CD4-positive, alpha-beta T cell (primary cell): ENCODE measurements around the gene KCNK1. TPM values are rescaled to one million over a fixed set of nuclear protein-coding genes. Genes with fewer than 3 reads are reported as not detected.

Experiments used
- ATAC-seq: fragments of 200-7000 bp; cut with Tn5 transposase; one replicate; pipeline ENCODE4 v1.10.0; 2022; ENCODE audit warnings: mild to moderate bottlenecking; ENCODE audit not compliant: poor library complexity
- CTCF ChIA-PET: fragments of 350-600 bp; sonication (Branson Sonifier 250); formaldehyde crosslinking; loops from one replicate; lab custom pipeline; 2021; ENCODE audit warnings: antibody characterized with exemption, inconsistent platforms; lab: Charles Lee
- POLR2A ChIA-PET: fragments of 350-600 bp; sonication (Branson Sonifier 250); formaldehyde crosslinking; loops from one replicate; lab custom pipeline; 2021; ENCODE audit warnings: antibody characterized with exemption, inconsistent platforms; lab: Charles Lee
- DNase-seq, 14 experiments: peaks; one replicate each; pipeline ENCODE4 v3.0.0-alpha.2; 2013 to 2020; ENCODE audit warnings: mixed read lengths in 2 of 14
- H3K27ac ChIP-seq, 2 donors: one replicate each; pipeline versions ENCODE4 v1.5.1 to v1.7.0; 2013; ENCODE audit warnings: low read length in 2 of 2, low read depth in 1 of 2, mild to moderate bottlenecking in 1 of 2
- H3K27me3 ChIP-seq, 2 experiments: 1 replicate in 1 of 2; 2 replicates in 1 of 2; pipeline versions ENCODE4 v1.6.1 to v1.7.0; 2013; ENCODE audit warnings: low read length in 2 of 2, control low read depth in 1 of 2, mild to moderate bottlenecking in 1 of 2, moderate library complexity in 1 of 2; ENCODE audit not compliant: insufficient read depth in 2 of 2, control insufficient read depth in 1 of 2
- H3K36me3 ChIP-seq: one replicate; pipeline ENCODE4 v1.6.1; 2013; ENCODE audit warnings: low read length, control low read depth; ENCODE audit not compliant: insufficient read depth
- H3K4me1 ChIP-seq: one replicate; pipeline ENCODE4 v1.6.1; 2013; ENCODE audit warnings: low read length, control low read depth; ENCODE audit not compliant: insufficient read depth
- H3K4me3 ChIP-seq: one replicate; pipeline ENCODE4 v1.5.1; 2013; ENCODE audit warnings: mild to moderate bottlenecking, low read length, moderate library complexity
- H3K9me3 ChIP-seq, 2 experiments: 1 replicate in 1 of 2; 2 replicates in 1 of 2; pipeline versions ENCODE4 v1.6.1 to v1.7.0; 2013; ENCODE audit warnings: low read length in 2 of 2, mild to moderate bottlenecking in 2 of 2, control low read depth in 1 of 2, moderate library complexity in 1 of 2; ENCODE audit not compliant: control insufficient read depth in 1 of 2, insufficient read depth in 1 of 2
- H3K27ac Mint-ChIP-seq: one replicate; pipeline ENCODE4 v1.8.0; 2020; ENCODE audit warnings: mixed read lengths
- H3K27me3 Mint-ChIP-seq: one replicate; pipeline ENCODE4 v1.8.0; 2021; ENCODE audit warnings: mixed read lengths
- H3K36me3 Mint-ChIP-seq: one replicate; pipeline ENCODE4 v1.8.0; 2021; ENCODE audit warnings: low read depth, mixed read lengths
- H3K4me1 Mint-ChIP-seq: one replicate; pipeline ENCODE4 v1.8.0; 2021; ENCODE audit warnings: low read depth, mixed read lengths
- H3K4me3 Mint-ChIP-seq: one replicate; pipeline ENCODE4 v1.8.0; 2020; ENCODE audit warnings: mild to moderate bottlenecking, mixed read lengths
- H3K9me3 Mint-ChIP-seq: one replicate; pipeline ENCODE4 v1.8.0; 2020; ENCODE audit warnings: mixed read lengths
- CTCF ChIP-seq: fragments of 200-600 bp; IDR thresholded peaks from one replicate; pipeline ENCODE4 v1.8.0; 2022; ENCODE audit warnings: antibody characterized with exemption, mild to moderate bottlenecking
- intact Hi-C, 2 experiments: fragments of 100-400 bp; cut with DNase I in 1 of 2; cut with micrococcal nuclease in 1 of 2; formaldehyde crosslinking; loops; one replicate each; pipeline versions ENCODE4 v1.15.1 to v1.9.0; 2023 to 2025; cut with DNase I, micrococcal nuclease
- total RNA-seq, 174 experiments: library from RNA in 2 of 174; stranded (reverse) in 2 of 174; gene quantifications; one replicate each; pipeline ENCODE4 v1.2.3 and lab custom pipeline; 2021 to 2026

Gene KCNK1
- total RNA-seq, 2 experiments from 2014 or later, result not detected

GRCh38 chr1:233587196-233587595 lies 26.7 kb upstream of the KCNK1 start:
- ChIA-PET CTCF (no interaction called here), POLR2A (no interaction called here)
- no peak overlapping the region for H3K4me3 ChIP-seq
- no peak for ATAC-seq
- no peaks in the 10 kb centered on the region for H3K36me3 ChIP-seq
- no peak overlapping the region for H3K27ac Mint-ChIP-seq
- TF ChIP-seq CTCF, result no peak
- H3K27me3 Mint-ChIP-seq, result peaks cover 26% of the 10 kb centered on the region
- H3K27ac ChIP-seq, result no peak overlapping the region
- no peak overlapping the region for H3K4me3 Mint-ChIP-seq
- DNase-seq, result no peak
- H3K36me3 Mint-ChIP-seq, result no peaks in the 10 kb centered on the region
- intact Hi-C loops, result no loop called here
- no peaks in the 10 kb centered on the region for H3K9me3 Mint-ChIP-seq
- H3K4me1 ChIP-seq, result no peaks in the 10 kb centered on the region
- no peaks in the 10 kb centered on the region for H3K4me1 Mint-ChIP-seq
- H3K27me3 ChIP-seq, result peaks cover 8 to 9% of the 10 kb centered on the region in 2 experiments
- H3K9me3 ChIP-seq, result no peaks in the 10 kb centered on the region

GRCh38 chr1:233587958-233588799 lies 25.7 kb upstream of the KCNK1 start:
- H3K9me3 Mint-ChIP-seq, result no peaks in the 10 kb centered on the region
- H3K4me3 ChIP-seq, result no peak overlapping the region
- peaks cover 26% of the 10 kb centered on the region for H3K27me3 Mint-ChIP-seq
- ChIA-PET CTCF (no interaction called here), POLR2A (no interaction called here)
- no peaks in the 10 kb centered on the region for H3K36me3 ChIP-seq
- H3K4me1 Mint-ChIP-seq, result no peaks in the 10 kb centered on the region
- H3K4me3 Mint-ChIP-seq, result no peak overlapping the region
- no peak overlapping the region for H3K27ac Mint-ChIP-seq
- TF ChIP-seq CTCF, result no peak
- intact Hi-C loops, result no loop called here
- no peak for DNase-seq
- peaks cover 8 to 9% of the 10 kb centered on the region in 2 experiments for H3K27me3 ChIP-seq
- H3K27ac ChIP-seq, result no peak overlapping the region
- ATAC-seq, result no peak
- H3K36me3 Mint-ChIP-seq, result no peaks in the 10 kb centered on the region
- no peaks in the 10 kb centered on the region for H3K4me1 ChIP-seq
- H3K9me3 ChIP-seq, result no peaks in the 10 kb centered on the region

- no peaks in the 10 kb centered on the region for H3K9me3 Mint-ChIP-seq
- Histone ChIP-seq H3K36me3 (no peaks in the 10 kb centered on the region), H3K9me3 (no peaks in the 10 kb centered on the region), H3K4me1 (no peaks in the 10 kb centered on the region), H3K27ac (no peak overlapping the region), H3K27me3 (no peaks in the 10 kb centered on the region), H3K4me3 (no peak overlapping the region)
- H3K36me3 Mint-ChIP-seq, result no peaks in the 10 kb centered on the region
- H3K27me3 Mint-ChIP-seq, result peaks cover 17% of the 10 kb centered on the region
- ATAC-seq, result no peak
- ChIA-PET POLR2A (no interaction called here), CTCF (interaction anchor here (0.6 kb wide), 1 partner anchor 1563 kb away, joined by 4 read pairs; no protein-coding TSS in a partner anchor)
- TF ChIP-seq CTCF, result no peak
- no peak overlapping the region for H3K4me3 Mint-ChIP-seq
- H3K4me1 Mint-ChIP-seq, result no peaks in the 10 kb centered on the region
- DNase-seq, result no peak
- intact Hi-C loops, result no loop called here
- H3K27ac Mint-ChIP-seq, result no peak overlapping the region
Measured at GRCh38 chr1:233597489-233597901, 16.4 kb upstream of the KCNK1 start.
